Panc1 (cell line): ENCODE results near the gene TMEM167A. TPM values are rescaled to one million over a fixed set of nuclear protein-coding genes. Genes with fewer than 3 reads are reported as not detected.

Source experiments
- ATAC-seq: fragments of 200-7000 bp; cut with Tn5 transposase; 2 replicates; pipeline ENCODE4 v1.9.1; 2020; ENCODE audit warnings: mild to moderate bottlenecking, moderate library complexity
- BruUV-seq: library from RNA; stranded (reverse); fragments of 400-500 nt; replicated peaks from 2 replicates; lab custom pipeline; 2021; lab: Mats Ljungman, UMichigan
- CTCF ChIA-PET: fragments of 300-600 bp; sonication (Branson Sonifier 250); formaldehyde crosslinking; loops from one replicate; lab custom pipeline; 2022; ENCODE audit warnings: antibody characterized with exemption; lab: Charles Lee
- POLR2A ChIA-PET: fragments of 300-600 bp; sonication (Branson Sonifier 250); formaldehyde crosslinking; loops from one replicate; lab custom pipeline; 2022; ENCODE audit warnings: antibody characterized with exemption; lab: Charles Lee
- DNase-seq: peaks from one replicate; pipeline ENCODE4 v3.0.0-alpha.2; 2010; ENCODE audit warnings: low read depth, low spot score
- H3K27ac ChIP-seq: 2 replicates; pipeline ENCODE4 v1.5.1; 2011; ENCODE audit warnings: mild to moderate bottlenecking, low read length, inconsistent platforms
- H3K27me3 ChIP-seq: fragments of 200-500 bp; sonication (Bioruptor generic); 2 replicates; pipeline ENCODE4 v1.6.0; 2014; ENCODE audit warnings: low read length, inconsistent platforms; ENCODE audit not compliant: control insufficient read depth, insufficient read depth
- H3K36me3 ChIP-seq: fragments of 200-500 bp; sonication (Bioruptor generic); 2 replicates; pipeline ENCODE4 v1.5.1; 2014; ENCODE audit warnings: inconsistent platforms, mild to moderate bottlenecking, low read length, moderate library complexity; ENCODE audit not compliant: control insufficient read depth, insufficient read depth
- H3K4me1 ChIP-seq: 2 replicates; pipeline ENCODE4 v1.5.1; 2011; ENCODE audit warnings: inconsistent platforms, mild to moderate bottlenecking, low read length, moderate library complexity; ENCODE audit not compliant: control insufficient read depth, insufficient read depth
- H3K4me3 ChIP-seq, 2 experiments: 2 replicates each; pipeline ENCODE4 v1.5.1; 2011 to 2012; ENCODE audit warnings: low read depth in 2 of 2, low read length in 2 of 2, mild to moderate bottlenecking in 2 of 2, inconsistent platforms in 1 of 2, moderate library complexity in 1 of 2
- H3K9me3 ChIP-seq: fragments of 200-500 bp; sonication (Bioruptor generic); 2 replicates; pipeline ENCODE4 v1.5.1; 2014; ENCODE audit warnings: low read depth, mild to moderate bottlenecking, inconsistent platforms, low read length, moderate library complexity; ENCODE audit not compliant: control insufficient read depth, insufficient read depth
- POLR2AphosphoS5 ChIP-seq: IDR thresholded peaks from 2 replicates; pipeline ENCODE4 v1.6.1; 2012; ENCODE audit warnings: mild to moderate bottlenecking, low read depth, low read length, moderate library complexity
- SIN3A ChIP-seq: IDR thresholded peaks from 2 replicates; pipeline ENCODE4 v1.6.1; 2012; ENCODE audit warnings: low read depth, mild to moderate bottlenecking, low read length, moderate library complexity, borderline replicate concordance; ENCODE audit not compliant: insufficient read depth
- TCF7L2 ChIP-seq: IDR thresholded peaks from 2 replicates; pipeline ENCODE4 v1.6.1; 2011; ENCODE audit warnings: mild to moderate bottlenecking, low read depth, low read length, inconsistent platforms
- in situ Hi-C: cut with HindIII; loops from 2 replicates; pipeline ENCODE4 v1.10.0; 2016; ENCODE audit warnings: low sequenced_read_pairs, low pct_unique_long_range_greater_than_20kb
- intact Hi-C: fragments of 100-400 bp; cut with micrococcal nuclease; formaldehyde crosslinking; loops from one replicate; pipeline ENCODE4 v1.10.0; 2022; ENCODE audit not compliant: unreplicated experiment
- total RNA-seq: library from RNA; stranded (reverse); gene quantifications from one replicate; pipeline ENCODE4 v1.2.1, GENCODE V29; 2021; ENCODE audit not compliant: unreplicated experiment
- TF ChIP-seq, protein P1 (sequence below), 2 experiments: IDR thresholded peaks; 2 replicates each; pipeline ENCODE4 v1.6.1; 2011 to 2012; ENCODE audit warnings: low read depth in 2 of 2, control low read depth in 1 of 2, low read length in 1 of 2, mild to moderate bottlenecking in 1 of 2, moderate library complexity in 1 of 2; ENCODE audit not compliant: insufficient read depth in 1 of 2
- TF ChIP-seq, protein P2 (sequence below): fragments of 450-650 bp; IDR thresholded peaks from 2 replicates; pipeline ENCODE4 v1.5.1; 2017; ENCODE audit warnings: mild to moderate bottlenecking

TMEM167A gene
- total RNA-seq, 1 experiment from 2014 or later, result 117 TPM

- H3K9me3 ChIP-seq, result no peaks in the 10 kb centered on the region
- POLR2A ChIA-PET, result no interaction called here
- TF ChIP-seq SIN3A (no peak), POLR2AphosphoS5 (no peak), TCF7L2 (no peak)
- TF ChIP-seq, protein P1, sequence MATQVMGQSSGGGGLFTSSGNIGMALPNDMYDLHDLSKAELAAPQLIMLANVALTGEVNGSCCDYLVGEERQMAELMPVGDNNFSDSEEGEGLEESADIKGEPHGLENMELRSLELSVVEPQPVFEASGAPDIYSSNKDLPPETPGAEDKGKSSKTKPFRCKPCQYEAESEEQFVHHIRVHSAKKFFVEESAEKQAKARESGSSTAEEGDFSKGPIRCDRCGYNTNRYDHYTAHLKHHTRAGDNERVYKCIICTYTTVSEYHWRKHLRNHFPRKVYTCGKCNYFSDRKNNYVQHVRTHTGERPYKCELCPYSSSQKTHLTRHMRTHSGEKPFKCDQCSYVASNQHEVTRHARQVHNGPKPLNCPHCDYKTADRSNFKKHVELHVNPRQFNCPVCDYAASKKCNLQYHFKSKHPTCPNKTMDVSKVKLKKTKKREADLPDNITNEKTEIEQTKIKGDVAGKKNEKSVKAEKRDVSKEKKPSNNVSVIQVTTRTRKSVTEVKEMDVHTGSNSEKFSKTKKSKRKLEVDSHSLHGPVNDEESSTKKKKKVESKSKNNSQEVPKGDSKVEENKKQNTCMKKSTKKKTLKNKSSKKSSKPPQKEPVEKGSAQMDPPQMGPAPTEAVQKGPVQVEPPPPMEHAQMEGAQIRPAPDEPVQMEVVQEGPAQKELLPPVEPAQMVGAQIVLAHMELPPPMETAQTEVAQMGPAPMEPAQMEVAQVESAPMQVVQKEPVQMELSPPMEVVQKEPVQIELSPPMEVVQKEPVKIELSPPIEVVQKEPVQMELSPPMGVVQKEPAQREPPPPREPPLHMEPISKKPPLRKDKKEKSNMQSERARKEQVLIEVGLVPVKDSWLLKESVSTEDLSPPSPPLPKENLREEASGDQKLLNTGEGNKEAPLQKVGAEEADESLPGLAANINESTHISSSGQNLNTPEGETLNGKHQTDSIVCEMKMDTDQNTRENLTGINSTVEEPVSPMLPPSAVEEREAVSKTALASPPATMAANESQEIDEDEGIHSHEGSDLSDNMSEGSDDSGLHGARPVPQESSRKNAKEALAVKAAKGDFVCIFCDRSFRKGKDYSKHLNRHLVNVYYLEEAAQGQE (IDR thresholded peaks at IDR 0.05; ENCODE audit: insufficient read depth in 1 of 2, low read depth in 2 of 2, low read length in 1 of 2), result no peak
- TF ChIP-seq, protein P2, sequence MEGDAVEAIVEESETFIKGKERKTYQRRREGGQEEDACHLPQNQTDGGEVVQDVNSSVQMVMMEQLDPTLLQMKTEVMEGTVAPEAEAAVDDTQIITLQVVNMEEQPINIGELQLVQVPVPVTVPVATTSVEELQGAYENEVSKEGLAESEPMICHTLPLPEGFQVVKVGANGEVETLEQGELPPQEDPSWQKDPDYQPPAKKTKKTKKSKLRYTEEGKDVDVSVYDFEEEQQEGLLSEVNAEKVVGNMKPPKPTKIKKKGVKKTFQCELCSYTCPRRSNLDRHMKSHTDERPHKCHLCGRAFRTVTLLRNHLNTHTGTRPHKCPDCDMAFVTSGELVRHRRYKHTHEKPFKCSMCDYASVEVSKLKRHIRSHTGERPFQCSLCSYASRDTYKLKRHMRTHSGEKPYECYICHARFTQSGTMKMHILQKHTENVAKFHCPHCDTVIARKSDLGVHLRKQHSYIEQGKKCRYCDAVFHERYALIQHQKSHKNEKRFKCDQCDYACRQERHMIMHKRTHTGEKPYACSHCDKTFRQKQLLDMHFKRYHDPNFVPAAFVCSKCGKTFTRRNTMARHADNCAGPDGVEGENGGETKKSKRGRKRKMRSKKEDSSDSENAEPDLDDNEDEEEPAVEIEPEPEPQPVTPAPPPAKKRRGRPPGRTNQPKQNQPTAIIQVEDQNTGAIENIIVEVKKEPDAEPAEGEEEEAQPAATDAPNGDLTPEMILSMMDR, result no peak
- in situ Hi-C loops (no loop called here), intact Hi-C loops (no loop called here)
- CTCF ChIA-PET, result no interaction called here
- H3K36me3 ChIP-seq, result no peaks in the 10 kb centered on the region
- no TSS peak for BruUV-seq
- H3K4me3 ChIP-seq, result no peak overlapping the region
- no peak for DNase-seq
- no peaks in the 10 kb centered on the region for H3K27me3 ChIP-seq
- ATAC-seq, result no peak
- no peak overlapping the region for H3K27ac ChIP-seq
- no peaks in the 10 kb centered on the region for H3K4me1 ChIP-seq
These were observed 7.1 kb upstream of the TMEM167A start for GRCh38 chr5:83084336-83084735.

DNA sequence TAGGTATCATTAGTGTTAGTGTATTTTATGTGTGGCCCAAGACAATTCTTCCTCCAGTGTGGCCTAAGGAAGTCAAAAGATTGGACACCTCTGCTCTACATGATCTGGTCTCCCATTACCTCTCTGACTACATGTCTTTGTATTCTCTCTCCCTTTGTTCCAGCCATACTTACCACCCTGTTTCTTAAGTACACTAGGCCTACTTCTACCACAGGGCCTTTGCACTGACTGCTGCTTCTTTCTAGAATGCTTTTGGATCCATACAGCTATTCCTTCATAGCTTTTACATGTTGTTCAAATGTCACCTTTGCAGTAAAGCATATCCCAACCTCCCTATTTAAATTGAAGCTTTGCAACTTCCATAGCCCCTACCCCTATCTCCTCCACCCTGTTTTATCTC, 5.6 kb upstream of the TMEM167A start:
- in situ Hi-C loops (no loop called here), intact Hi-C loops (no loop called here)
- no peak for ATAC-seq
- H3K4me1 ChIP-seq, result peaks cover 8% of the 10 kb centered on the region; the same call in 1 of the 2 replicates
- no peak overlapping the region for H3K4me3 ChIP-seq
- no peaks in the 10 kb centered on the region for H3K9me3 ChIP-seq
- DNase-seq, result no peak
- CTCF ChIA-PET, result no interaction called here
- POLR2A ChIA-PET, result no interaction called here
- TF ChIP-seq POLR2AphosphoS5, result no peak
- TF ChIP-seq SIN3A, result no peak
- TF ChIP-seq, protein P1 (IDR thresholded peaks at IDR 0.05; ENCODE audit: insufficient read depth in 1 of 2, low read depth in 2 of 2, low read length in 1 of 2), result no peak
- TF ChIP-seq TCF7L2, result no peak
- TF ChIP-seq, protein P2, result no peak
- no peaks in the 10 kb centered on the region for H3K27me3 ChIP-seq
- H3K36me3 ChIP-seq, result peaks cover under 1% of the 10 kb centered on the region; the same call in 1 of the 2 replicates
- no TSS peak for BruUV-seq
- no peak overlapping the region for H3K27ac ChIP-seq
